BE2C (cell line): ENCODE data around the gene CEBPE.

Experiments used
- DNase-seq: peaks from one replicate; pipeline ENCODE4 v3.0.0-alpha.2; 2020
- H3K27me3 ChIP-seq: fragments of 250-450 bp; sonication (Bioruptor Pico); 2 replicates; pipeline ENCODE4 v1.5.1; 2020; ENCODE audit warnings: mild to moderate bottlenecking
- H3K36me3 ChIP-seq: fragments of 250-450 bp; sonication (Bioruptor Pico); 2 replicates; pipeline ENCODE4 v1.5.1; 2020; ENCODE audit warnings: mild to moderate bottlenecking
- H3K4me1 ChIP-seq: fragments of 250-450 bp; sonication (Bioruptor Pico); 2 replicates; pipeline ENCODE4 v1.5.1; 2020
- H3K4me3 ChIP-seq: 2 replicates; pipeline ENCODE4 v1.5.1; 2011; ENCODE audit warnings: low read depth, low read length
- H3K9me3 ChIP-seq: fragments of 250-450 bp; sonication (Bioruptor Pico); 2 replicates; pipeline ENCODE4 v1.5.1; 2020
- CTCF ChIP-seq: IDR thresholded peaks from 2 replicates; pipeline ENCODE4 v1.5.1; 2012; ENCODE audit warnings: mild to moderate bottlenecking, low read depth, low read length

Gene CEBPE

GRCh38 chr14:23163830-23164229 lies 44.8 kb upstream of the CEBPE start:
- TF ChIP-seq CTCF, result no peak

GRCh38 chr14:23162800-23163199 lies 43.7 kb upstream of the CEBPE start:
- Histone ChIP-seq H3K4me1 (no peaks in the 10 kb centered on the region), H3K9me3 (no peaks in the 10 kb centered on the region), H3K27me3 (no peaks in the 10 kb centered on the region; the same call in 1 of the 2 replicates), H3K4me3 (no peak overlapping the region), H3K36me3 (no peaks in the 10 kb centered on the region)
- no peak for TF ChIP-seq CTCF
- DNase-seq, result no peak

More at GRCh38 chr14:23163830-23164229, 44.8 kb upstream of the CEBPE start:
- DNase-seq, result no peak
- Histone ChIP-seq H3K27me3 (no peaks in the 10 kb centered on the region; the same call in 1 of the 2 replicates), H3K9me3 (no peaks in the 10 kb centered on the region), H3K4me3 (no peak overlapping the region), H3K36me3 (no peaks in the 10 kb centered on the region), H3K4me1 (no peaks in the 10 kb centered on the region)

GRCh38 chr14:23162005-23162404 lies 43.0 kb upstream of the CEBPE start:
- H3K9me3 ChIP-seq, result no peaks in the 10 kb centered on the region
- H3K4me1 ChIP-seq, result no peaks in the 10 kb centered on the region
- TF ChIP-seq CTCF, result no peak
- H3K36me3 ChIP-seq, result no peaks in the 10 kb centered on the region
- DNase-seq, result no peak
- no peaks in the 10 kb centered on the region; the same call in 1 of the 2 replicates for H3K27me3 ChIP-seq
- H3K4me3 ChIP-seq, result no peak overlapping the region

GRCh38 chr14:23160924-23161522 lies 42.0 kb upstream of the CEBPE start:
- no peak for TF ChIP-seq CTCF
- no peak for DNase-seq

GRCh38 chr14:23159532-23159931 lies 40.5 kb upstream of the CEBPE start:
- H3K4me1 ChIP-seq, result no peaks in the 10 kb centered on the region; the same call in 1 of the 2 replicates
- H3K36me3 ChIP-seq, result no peaks in the 10 kb centered on the region

More at GRCh38 chr14:23160924-23161522, 42.0 kb upstream of the CEBPE start:
- no peaks in the 10 kb centered on the region for H3K36me3 ChIP-seq
- no peaks in the 10 kb centered on the region for H3K9me3 ChIP-seq
- H3K27me3 ChIP-seq, result no peaks in the 10 kb centered on the region
- no peak overlapping the region for H3K4me3 ChIP-seq
- H3K4me1 ChIP-seq, result no peaks in the 10 kb centered on the region

More at GRCh38 chr14:23159532-23159931, 40.5 kb upstream of the CEBPE start:
- H3K4me3 ChIP-seq, result no peak overlapping the region
- no peak for TF ChIP-seq CTCF
- no peaks in the 10 kb centered on the region for H3K27me3 ChIP-seq
- H3K9me3 ChIP-seq, result no peaks in the 10 kb centered on the region
- no peak for DNase-seq
